Fibroblast of lung (primary cell): ENCODE results near the gene CCDC71.

Experiments
- EZH2 ChIP-seq: IDR thresholded peaks from 2 replicates; pipeline ENCODE4 v1.5.1; 2012; ENCODE audit warnings: low read length, control low read depth, mild to moderate bottlenecking; ENCODE audit errors: missing control alignments
- TF ChIP-seq, protein P1 (sequence below), 2 donors: IDR thresholded peaks in 1 of 2; conservative IDR thresholded peaks in 1 of 2; 1 replicate in 1 of 2; 2 replicates in 1 of 2; pipeline ENCODE4 v1.5.1; 2011 to 2012; ENCODE audit warnings: low read length in 2 of 2, control low read depth in 1 of 2, inconsistent platforms in 1 of 2, low read depth in 1 of 2, mild to moderate bottlenecking in 1 of 2

DNA sequence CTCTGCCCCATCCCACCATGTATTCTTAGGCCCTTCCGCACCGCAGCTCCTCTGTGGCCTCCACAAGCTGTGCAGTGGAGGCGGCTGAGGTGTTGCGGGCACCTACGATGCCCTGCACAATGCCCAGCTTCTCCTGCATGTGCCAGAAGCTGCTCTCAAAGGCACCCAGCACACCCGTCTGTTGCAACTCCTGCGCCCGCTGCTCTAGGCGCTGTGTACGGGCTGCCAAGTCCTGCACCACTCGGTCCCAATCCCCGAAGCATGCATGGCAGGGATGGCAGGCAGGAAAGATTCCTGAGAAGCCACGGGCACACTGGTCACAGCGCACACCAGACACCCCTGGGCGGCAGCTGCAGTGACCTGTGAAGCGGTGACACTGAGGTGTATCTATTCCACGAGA lies 42.4 kb downstream of the CCDC71 start:
- TF ChIP-seq, protein P1, sequence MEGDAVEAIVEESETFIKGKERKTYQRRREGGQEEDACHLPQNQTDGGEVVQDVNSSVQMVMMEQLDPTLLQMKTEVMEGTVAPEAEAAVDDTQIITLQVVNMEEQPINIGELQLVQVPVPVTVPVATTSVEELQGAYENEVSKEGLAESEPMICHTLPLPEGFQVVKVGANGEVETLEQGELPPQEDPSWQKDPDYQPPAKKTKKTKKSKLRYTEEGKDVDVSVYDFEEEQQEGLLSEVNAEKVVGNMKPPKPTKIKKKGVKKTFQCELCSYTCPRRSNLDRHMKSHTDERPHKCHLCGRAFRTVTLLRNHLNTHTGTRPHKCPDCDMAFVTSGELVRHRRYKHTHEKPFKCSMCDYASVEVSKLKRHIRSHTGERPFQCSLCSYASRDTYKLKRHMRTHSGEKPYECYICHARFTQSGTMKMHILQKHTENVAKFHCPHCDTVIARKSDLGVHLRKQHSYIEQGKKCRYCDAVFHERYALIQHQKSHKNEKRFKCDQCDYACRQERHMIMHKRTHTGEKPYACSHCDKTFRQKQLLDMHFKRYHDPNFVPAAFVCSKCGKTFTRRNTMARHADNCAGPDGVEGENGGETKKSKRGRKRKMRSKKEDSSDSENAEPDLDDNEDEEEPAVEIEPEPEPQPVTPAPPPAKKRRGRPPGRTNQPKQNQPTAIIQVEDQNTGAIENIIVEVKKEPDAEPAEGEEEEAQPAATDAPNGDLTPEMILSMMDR (conservative IDR thresholded peaks at IDR 0.05 in 1 of 2, IDR thresholded peaks at IDR 0.05 in 1 of 2; ENCODE audit: low read depth in 1 of 2, low read length in 2 of 2), result no peak
- no peak for TF ChIP-seq EZH2
